GM21576 (cell line): ENCODE measurements around the gene SDF4.
"Not testable (repeated sequence)": the region's sequence is repeated elsewhere in the genome, so short reads cannot be mapped to it uniquely, and the experiment has no call there.

ENCODE experiments used
- ATAC-seq: cut with Tn5 transposase; IDR thresholded peaks from one replicate; pipeline ENCODE4 v1.9.1; 2021; ENCODE audit warnings: mild to moderate bottlenecking, moderate library complexity; ENCODE audit not compliant: unreplicated experiment

The SDF4 gene

DNA sequence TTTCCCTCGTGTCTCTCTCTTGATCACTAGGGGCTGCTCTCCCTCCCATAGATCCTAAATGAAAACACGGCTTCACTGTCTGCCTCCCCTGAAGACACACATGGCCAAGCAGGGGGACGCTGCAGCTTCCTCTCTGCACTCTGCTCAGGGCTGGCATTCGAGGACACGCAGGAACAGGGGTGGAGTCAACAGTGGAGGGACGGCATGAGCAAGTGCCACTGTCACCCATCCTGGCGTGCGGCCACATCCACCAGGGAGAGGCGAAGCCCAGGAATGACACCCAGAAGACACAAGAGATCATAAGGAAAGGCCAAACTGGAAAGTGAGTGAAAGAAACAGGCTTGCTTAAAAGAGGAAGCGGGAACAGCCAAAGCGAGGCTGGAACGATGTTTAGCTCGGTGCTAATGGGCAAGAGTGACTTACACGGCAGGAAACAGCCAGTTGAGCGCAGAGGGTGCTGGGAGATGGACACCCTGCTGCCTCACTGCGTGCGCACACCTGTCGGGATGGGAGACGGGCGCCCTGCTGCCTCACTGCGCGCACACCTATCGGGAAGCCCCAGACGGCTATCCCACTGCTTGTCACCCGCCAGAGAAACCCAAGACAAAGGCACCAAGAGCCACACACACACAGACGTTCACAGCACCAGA lies 28.3 kb upstream of the SDF4 start:
- ATAC-seq = no peak

DNA sequence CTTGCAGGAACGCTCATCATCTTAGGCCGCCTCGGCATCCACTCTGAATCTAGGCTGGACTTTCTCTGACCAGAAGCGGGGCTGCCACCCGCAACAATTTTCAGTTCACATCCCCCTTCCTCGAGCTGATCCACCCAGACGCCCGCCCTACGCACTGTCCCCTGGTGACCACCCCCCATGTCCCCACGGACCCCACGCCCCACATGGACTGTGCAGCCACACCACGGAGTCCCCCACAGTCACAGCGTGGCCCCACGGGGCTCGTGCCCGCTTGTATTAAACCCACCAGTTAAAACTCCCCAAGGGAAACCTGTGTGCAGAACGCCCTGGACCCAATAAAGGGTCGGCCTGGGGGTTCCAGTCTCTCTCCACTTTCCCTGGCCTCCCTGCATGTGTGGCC lies 27.7 kb upstream of the SDF4 start:
- ATAC-seq = no peak

DNA sequence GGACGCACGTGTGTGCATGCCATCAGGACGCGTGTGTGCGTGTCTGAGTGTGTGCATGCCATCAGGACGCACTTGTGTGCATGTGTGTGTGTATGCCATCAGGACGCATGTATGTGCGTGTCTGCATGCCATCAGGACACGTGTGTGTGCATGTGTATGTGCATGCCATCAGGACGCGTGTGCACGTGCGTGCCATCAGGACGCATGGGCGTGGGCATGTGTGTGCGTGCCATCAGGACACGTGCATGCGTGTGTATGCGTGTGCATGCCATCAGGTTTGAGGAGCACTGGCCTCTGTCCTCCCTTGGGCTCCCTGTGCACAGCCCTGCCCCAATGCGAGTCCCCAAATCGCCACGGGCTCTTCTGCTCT lies 27.3 kb upstream of the SDF4 start:
- ATAC-seq = no peak

DNA sequence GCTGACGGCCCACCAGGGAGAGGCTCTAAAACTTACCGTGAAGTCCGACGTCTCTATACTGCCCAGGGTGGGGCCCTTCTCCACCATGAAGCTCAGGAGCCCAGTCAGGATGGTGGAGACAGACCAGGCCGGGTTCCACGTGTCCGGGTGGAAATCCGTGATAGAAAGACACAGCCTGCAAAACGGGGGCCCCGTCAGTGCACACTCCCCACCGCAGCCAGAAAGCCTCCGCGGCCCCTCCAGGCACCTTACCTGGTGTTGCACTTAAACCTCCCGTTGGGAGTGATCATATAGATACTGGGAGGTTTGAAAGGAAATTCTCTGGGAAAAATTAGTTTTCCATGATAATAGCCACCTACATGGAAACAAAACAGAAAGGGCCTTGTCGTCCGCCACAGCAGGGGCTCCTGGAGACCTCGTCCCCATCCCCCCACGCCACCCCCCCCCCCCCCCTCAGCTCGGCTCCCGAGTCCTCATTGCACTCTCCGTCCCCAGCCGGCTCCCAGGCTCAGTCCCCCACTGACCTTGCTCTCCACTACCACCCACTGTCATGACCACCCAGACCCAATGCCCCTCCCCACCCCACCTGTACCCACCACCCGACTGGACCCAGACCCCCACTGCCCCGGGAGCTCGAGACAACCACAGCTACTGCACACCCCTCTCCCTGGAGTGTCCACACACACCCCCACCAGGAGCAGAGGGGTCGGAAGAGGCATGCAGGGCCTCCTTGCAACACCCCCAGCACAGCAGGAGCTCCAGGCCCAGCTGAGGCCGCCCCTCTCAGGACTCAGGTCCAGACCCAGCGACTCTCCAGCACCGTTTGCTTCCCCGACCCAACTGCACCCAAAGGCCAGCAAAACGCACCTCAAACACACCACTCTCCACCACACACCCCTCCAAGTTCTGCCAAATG lies 25.4 kb upstream of the SDF4 start:
- ATAC-seq = no peak

DNA sequence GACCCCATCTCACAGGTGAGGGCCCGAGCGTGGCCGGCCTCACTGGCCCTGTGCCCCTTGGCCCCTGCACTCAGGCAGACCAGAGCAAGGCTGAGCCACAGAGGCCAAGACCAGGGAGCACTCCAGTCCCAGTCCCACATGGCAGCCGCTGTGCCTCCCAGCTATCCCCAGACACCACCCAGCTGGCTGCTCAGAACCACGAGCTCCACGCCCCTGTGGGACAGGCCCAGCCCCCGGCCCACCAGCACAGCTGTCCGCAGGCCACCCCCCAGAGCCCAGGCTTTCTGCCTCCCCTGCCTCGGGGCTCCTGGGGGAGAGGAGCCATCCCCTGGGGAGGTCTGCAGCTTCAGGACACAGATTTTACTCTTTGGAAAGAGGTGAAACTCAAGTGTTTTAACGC lies 23.8 kb upstream of the SDF4 start:
- ATAC-seq = no peak

DNA sequence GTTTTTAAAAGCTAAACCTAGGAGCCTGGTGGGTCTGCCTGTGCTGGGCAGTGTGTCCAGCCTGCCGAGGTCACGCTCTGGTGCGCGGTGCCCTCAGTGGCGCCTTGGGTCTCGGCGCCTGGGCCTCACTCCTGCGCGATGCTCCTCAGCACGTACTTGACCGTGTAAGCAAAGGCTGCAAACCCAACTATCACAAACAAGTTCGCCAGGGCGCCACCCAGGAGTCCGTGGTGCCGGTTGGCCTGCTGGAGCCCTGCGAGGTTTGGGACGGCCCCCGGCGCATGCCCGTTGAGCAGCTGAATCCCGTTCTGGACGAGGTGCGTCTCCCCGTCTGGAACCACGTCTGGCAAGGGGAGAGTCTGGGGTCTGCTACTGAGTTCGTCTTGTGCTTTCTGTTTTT lies 23.3 kb upstream of the SDF4 start:
- ATAC-seq = no peak

DNA sequence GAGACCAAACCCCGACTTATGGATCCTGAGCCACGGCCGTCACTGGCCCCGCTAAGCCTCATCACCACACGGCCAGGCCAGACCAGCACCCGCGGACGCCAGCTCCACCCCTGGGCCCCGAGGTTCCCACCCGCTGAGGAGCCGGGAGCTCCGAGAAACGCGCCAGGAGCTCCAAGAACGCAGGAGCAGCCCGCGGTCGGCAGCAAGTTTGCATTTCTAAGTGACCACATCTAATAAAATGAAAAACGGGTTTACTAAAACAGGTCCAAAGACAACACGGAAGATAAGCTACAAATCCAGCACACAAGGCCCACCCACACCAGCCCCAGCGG lies 22.8 kb upstream of the SDF4 start:
- ATAC-seq = no peak

DNA sequence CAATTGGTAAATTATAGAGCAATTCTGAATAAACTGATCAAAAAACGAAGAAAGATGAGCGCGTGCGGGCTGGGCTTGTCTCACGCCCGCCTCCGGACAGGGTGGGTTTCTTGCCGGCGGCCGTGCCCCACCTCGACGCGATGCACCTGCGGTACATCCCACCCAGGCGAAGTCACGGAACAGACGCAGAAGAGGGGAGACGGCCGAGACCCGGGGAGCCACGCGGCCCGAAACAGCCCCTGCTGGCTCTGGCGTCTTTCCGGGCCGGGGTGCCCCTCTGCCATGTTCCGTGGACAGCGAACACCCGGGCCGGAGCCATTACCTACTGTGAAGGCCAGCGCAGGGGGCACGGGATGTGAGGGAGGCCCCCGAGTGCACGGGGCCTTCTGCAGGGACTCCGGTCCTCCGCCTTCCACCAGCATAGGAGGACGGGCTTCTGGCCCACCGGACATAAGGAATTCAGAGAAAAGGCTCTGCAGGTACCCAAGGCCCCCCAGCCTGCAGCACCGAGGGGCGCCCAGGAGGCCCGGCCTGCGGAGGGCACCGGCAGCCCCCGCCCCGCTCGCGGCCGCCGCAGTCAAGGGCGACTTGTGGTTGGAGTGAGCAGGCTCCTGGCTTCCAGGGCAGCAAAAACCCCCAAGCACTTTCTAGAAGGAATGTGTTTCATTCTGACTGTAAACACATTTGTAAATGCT lies 22.3 kb upstream of the SDF4 start:
- ATAC-seq = no peak

DNA sequence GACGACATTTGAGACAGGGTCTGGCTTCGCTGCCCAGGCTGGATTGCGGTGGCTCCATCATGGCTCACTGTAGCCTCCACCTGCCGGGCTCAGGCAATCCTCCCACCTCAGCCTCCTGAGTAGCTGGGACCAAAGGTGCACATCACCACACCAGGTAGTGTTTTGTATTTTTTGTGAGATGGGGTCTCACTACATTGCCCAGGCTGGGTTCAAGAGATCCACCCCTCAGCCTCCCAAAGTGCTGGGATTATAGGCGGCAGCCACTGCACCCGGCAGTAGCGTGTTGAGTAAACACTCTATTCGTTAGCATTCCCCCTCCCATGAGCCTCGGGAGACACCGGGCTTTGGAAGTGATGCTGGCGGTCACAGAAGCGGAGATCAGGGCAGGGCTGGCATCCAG lies 21.5 kb upstream of the SDF4 start:
- ATAC-seq = no peak

DNA sequence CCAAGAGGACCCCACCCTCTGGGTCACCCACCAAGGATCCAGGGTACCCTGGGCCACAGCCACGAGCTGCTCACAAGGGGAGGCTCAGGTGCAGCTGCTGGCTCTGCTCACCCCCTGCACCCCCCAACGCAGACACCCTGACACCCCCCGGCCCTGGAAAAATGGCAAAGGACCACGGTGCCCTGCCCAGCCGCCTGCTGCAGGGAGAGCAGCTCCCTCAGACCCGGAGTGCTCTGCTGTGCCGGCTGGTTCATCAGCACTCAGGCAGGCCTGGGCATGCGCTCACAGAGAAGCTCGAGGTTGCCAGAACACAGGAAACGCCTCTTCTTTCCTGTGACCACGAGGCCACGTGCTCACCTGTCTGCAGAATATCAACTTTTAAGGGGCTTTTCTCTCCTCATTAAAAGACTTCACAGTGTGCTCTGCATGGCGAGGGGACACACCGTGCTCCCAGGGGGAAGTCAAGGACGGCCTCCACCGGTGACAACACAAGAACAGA lies 19.0 kb upstream of the SDF4 start:
- ATAC-seq = peak; percentile 61

DNA sequence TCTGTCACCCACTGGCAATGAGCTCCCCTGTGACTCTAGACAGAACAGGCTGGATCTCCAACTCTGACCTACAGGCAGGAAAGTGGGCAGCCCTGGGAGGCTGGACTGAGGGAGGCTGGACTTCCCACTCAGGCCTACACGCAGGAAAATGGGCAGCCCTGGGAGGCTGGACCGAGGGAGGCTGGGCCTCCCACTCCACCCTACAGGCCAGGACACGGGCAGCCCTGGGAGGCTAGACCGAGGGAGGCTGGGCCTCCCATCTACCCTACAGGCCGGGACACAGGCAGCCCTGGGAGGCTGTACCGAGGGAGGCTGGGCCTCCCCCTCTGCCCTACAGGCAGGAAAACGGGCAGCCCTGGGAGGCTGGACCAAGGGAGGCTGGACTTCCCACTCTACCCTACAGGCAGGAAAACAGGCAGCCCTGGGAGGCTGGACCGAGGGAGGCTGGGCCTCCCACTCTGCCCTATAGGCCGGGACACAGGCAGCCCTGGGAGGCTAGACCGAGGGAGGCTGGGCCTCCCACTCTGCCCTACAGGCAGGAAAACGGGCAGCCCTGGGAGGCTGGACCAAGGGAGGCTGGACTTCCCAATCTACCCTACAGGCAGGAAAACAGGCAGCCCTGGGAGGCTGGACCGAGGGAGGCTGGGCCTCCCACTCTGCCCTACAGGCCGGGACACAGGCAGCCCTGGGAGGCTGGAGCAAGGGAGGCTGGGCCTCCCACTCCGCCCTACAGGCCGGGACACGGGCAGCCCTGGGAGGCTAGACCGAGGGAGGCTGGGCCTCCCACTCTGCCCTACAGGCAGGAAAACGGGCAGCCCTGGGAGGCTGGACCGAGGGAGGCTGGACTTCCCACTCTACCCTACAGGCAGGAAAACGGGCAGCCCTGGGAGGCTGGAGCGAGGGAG lies 16.5 kb upstream of the SDF4 start:
- ATAC-seq = not testable (repeated sequence)

DNA sequence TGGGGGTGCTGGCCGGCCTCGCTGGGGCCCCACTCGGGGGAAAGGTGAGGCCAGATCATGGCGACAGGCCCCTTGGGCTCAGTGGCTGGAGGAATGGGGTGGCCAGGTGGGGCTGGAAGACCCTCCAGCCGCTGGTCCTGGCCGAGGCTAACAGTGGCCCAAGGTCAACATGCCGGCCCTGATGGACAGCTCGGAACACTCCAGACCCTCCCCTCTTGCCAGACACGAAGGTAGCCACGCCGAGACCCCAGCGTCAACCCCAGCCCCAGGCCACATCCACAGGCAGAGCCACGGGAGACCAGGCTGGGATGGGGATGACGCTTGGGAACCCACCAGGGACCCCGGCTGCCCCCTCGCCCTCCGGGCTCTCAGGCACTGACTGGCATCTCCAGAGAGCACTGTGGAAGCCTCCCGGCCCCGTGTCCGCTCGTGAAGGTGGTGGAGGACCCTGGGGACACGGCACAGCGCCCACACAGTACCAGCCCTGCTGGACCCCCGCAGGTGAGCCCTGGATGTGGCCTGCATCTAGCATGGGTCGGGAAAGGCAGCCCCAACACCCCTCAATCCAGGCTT lies 15.6 kb upstream of the SDF4 start:
- ATAC-seq = no peak

DNA sequence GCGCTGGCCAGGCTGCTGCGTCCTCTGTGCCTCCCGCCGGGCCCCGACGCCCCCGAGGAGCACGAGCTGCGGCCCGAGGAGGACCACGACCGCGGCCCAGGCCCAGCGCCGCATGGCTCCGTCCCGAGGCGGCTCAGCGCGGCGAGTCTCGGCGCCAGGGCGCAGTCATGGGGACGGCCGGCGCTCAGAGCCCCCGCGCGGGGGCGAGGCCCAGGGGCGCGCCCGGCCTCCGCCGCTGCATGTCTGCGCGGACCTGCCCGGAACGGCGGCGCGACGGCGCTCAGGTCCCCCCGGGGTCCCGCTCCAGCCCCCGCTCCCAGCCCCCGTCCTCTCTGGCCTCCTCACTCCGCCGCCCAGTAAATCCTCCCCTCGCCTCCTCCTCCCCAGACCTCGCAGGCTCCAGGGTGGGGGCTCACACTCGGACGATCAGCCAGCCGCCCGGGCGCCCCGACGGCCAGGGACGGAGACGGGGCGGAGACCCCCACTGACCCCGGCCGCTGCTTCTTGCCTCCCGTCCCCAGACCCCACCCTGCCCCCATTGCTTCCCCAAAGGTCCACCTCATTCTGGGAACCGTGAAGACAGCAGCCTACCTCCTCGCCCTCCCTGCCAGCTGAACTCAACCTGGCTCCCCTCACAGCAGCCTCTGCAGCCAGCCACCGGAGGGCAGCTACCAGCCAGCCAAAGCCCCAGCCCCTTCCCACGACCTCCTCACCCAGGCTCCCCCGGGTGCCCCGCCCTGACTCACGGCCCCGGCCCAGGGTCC lies 15.0 kb upstream of the SDF4 start, which contains the start of gene C1QTNF12:
TSS of gene C1QTNF12 (minus strand) at position 146 of the 764 bp plus-strand sequence. CDS start at position 114, 32 bp downstream.
- ATAC-seq = no peak

DNA sequence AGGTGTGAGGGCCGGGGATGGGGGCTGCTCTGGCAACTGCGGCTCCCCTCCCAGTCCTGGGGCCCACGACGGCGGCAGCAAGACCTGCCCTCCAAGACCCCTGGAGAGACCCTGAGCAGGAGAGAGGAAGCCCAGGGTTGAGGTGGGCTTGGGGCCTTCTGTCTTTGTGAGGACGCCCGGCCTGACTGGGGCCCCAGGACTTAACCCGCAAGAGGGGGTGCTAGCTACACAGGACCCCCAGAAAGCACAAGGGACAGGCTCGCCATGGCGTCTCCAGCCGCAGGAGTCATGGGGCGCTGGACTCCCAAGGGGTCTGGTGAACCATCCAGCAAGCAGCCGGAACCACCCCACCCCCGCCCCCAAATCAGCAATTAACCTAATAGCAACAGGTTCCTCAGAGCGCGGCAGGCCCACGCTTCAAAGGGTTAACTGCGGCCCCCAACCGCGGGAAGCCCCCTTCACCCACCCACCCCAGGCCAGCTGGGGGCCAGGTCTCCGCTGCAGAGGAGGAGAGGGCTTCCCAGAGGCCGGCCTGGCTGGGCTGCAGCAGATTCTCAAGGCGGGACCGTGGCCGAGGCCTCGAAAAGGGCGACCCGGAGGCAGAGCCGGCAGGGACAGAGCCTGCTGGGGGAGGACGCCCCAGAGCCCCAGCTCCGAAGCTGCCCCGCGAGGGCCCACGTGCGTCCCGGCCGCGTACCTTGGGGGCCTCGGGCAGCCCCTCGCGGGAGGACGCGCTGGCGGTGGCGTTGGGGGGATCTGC lies 14.2 kb upstream of the SDF4 start:
- no peak for ATAC-seq

DNA sequence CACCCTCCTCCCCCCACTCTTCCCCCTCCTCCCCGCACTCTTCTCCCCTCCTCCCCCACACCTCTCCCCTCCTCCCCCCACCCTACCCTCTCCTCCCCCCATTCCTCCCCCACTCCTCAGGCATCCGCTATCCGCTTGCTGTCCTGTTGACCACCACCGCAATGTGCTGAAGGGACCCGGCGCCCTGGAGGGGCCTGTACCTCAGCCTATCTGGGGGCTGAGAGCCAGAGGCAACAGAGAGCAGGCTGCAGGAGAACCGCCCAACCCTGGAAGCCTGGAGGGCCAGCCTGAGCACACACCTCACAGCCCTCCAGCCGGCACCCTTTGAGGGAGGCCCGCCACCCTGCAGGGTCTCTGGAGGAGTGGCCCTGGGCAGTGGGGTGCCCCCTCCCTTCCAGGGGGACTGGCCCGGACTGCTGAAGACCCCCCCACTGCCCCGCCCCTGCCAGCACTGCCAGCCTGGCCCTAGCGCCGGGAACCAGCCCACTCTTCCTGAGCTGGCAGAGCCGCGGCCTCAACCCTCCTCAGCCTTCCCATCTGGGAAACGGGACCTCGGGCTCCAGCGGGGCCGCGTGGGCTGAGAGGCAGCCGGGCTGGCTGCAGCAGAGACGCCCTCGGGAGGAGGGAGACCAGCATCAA lies 13.5 kb upstream of the SDF4 start:
- ATAC-seq = no peak

DNA sequence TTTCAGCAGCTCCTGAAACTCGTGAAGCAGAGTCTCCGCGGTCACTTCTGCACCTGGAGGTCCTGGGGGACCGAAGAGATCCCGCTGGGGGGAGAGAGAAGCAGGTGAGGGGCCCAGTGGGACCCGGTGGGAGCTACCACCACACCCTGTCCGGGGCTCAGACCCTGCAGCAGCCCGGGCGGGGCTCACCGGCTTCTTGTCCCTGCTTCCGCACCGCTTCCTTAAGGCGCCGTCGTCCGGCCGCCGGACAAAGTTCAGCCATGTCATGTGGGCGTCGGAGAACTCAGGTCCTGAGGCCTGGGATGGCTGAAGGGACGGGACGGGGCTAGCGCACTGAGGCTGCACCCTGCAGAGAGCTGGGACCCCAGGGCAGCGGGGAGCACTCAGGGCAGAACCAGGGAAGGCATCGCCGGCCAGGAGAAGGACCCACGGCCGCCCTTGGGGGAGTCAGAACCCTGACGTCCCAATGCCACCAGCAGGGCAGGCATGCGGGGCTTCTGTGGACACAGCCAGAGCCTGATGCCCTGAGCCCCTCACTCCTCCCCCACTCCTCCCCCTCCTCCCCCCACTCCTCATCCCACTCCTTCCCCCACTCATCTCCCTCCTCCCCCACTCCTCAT lies 12.5 kb upstream of the SDF4 start:
- ATAC-seq = no peak

DNA sequence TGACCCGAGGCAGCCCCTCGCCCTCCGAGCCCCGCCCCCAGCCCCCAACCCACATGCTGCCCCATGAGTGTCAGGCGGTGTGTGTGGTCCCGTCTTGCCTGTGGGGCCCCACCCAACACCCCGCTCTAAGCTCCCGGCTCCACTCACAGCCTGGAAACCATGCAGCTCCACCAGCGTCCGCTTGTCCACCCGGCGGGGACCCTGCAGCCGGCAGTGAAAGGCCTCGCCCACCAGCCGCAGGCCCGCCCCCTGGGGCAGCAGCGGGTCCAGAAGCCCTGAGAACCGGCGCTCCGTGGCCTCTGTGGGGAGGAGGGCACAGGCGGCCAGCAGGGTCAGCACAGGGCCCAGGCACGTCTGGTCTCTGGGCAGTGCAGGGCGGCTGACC lies 12.0 kb upstream of the SDF4 start:
- ATAC-seq = no peak

DNA sequence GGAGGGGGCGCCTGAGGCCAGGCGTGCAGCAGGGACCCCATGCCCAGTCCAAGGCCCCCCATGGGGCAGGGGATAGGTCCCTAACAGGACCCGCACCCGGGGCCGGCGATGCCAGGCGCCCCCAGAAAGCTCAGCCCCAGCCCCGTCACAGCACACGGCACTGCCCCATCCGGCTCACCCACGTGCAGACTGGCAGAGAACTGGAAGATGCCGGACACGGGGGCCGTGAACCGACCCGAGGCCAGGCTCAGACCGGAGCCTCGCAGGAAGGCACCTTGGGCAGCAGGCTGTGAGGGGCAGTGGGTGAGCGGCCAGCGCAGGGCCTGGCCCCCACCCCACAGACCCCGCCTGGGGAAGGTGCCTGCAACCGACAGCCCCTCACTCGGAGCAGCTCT lies 11.5 kb upstream of the SDF4 start:
- no peak for ATAC-seq
